ENCODE results near the gene CEL.

- TF ChIP-seq CTCF (IDR thresholded peaks at IDR 0.05), result no peak
- TF ChIP-seq POLR2A (IDR thresholded peaks at IDR 0.05), result no peak
These were observed 16.7 kb downstream of the CEL start for GRCh38 chr9:133078486-133078885.
